HepG2 (cell line): Measurements from ENCODE around the gene OR52E2. TPM values are rescaled to one million over a fixed set of nuclear protein-coding genes. Genes with fewer than 3 reads are reported as not detected.

Experiments used
- ATAC-seq: fragments of 200-7000 bp; cut with Tn5 transposase; 3 replicates; pipeline ENCODE4 v1.9.1; 2020; ENCODE audit warnings: mild to moderate bottlenecking, moderate library complexity
- BruUV-seq: library from RNA; stranded (reverse); fragments of 400-500 nt; replicated peaks from 2 replicates; lab custom pipeline; 2021; lab: Mats Ljungman, UMichigan
- CTCF ChIA-PET: fragments of 300-600 bp; formaldehyde crosslinking; extraction: SDS; loops from one replicate; lab custom pipeline; 2021; ENCODE audit warnings: low total read pairs, inconsistent platforms, low intra/inter-chr PET ratio; lab: Yijun Ruan, JAX
- POLR2A ChIA-PET: fragments of 350-600 bp; sonication (Branson Sonifier 250); formaldehyde crosslinking; loops from one replicate; lab custom pipeline; 2020; ENCODE audit warnings: antibody characterized with exemption, inconsistent platforms; lab: Yijun Ruan, JAX
- DNase-seq: peaks from one replicate; pipeline ENCODE4 v3.0.0-alpha.2; 2015; ENCODE audit warnings: low spot score
- FAIRE-seq: peaks from 3 replicates; lab custom pipeline; 2011; peaks lifted over from hg19 to GRCh38; lab: Jason Lieb, UNC
- H2AFZ ChIP-seq: one replicate; pipeline ENCODE4 v1.6.1; 2011; ENCODE audit warnings: low read length, inconsistent platforms
- H3K27ac ChIP-seq: fragments of 300-600 bp; 3 replicates; pipeline ENCODE4 v1.8.0; 2011; ENCODE audit warnings: mixed run types, mild to moderate bottlenecking, mixed read lengths, low read length, inconsistent platforms; ENCODE audit not compliant: insufficient read depth; ENCODE audit errors: extremely low read length
- H3K27me3 ChIP-seq, 2 experiments: fragments of 200-600 bp in 1 of 2; 2 replicates in 1 of 2; 3 replicates in 1 of 2; pipeline versions ENCODE4 v1.6.0 to v1.8.0; 2011; ENCODE audit warnings: low read length in 2 of 2, mild to moderate bottlenecking in 2 of 2, moderate library complexity in 2 of 2, inconsistent platforms in 1 of 2; ENCODE audit not compliant: insufficient read depth in 2 of 2, control insufficient read depth in 1 of 2
- H3K36me3 ChIP-seq, 2 experiments: fragments of 200-600 bp in 1 of 2; replicated peaks in 1 of 2; 2 replicates in 1 of 2; 3 replicates in 1 of 2; pipeline versions ENCODE4 v1.5.1 to v1.8.0; 2011; ENCODE audit warnings: low read length in 2 of 2, inconsistent platforms in 1 of 2; ENCODE audit not compliant: insufficient read depth in 2 of 2, control insufficient read depth in 1 of 2
- H3K4me1 ChIP-seq: 2 replicates; pipeline ENCODE4 v1.5.1; 2012; ENCODE audit warnings: low read length, inconsistent platforms; ENCODE audit not compliant: insufficient read depth
- H3K4me2 ChIP-seq: 2 replicates; pipeline ENCODE4 v1.6.0; 2011; ENCODE audit warnings: low read depth, low read length, inconsistent platforms
- H3K4me3 ChIP-seq, 3 experiments: fragments of 200-600 bp in 1 of 3; sonication (generic), shearing (Covaris generic) in 1 of 3; replicated peaks in 1 of 3; 2 replicates each; pipeline ENCODE4 v1.5.1; 2011 to 2016; ENCODE audit warnings: low read length in 3 of 3, inconsistent platforms in 2 of 3, low read depth in 2 of 3, mild to moderate bottlenecking in 2 of 3, control low read depth in 1 of 3, mixed read lengths in 1 of 3; ENCODE audit not compliant: insufficient read depth in 1 of 3
- H3K79me2 ChIP-seq: one replicate; pipeline ENCODE4 v1.6.1; 2011; ENCODE audit warnings: low read length, inconsistent platforms; ENCODE audit not compliant: insufficient read depth
- H3K9ac ChIP-seq: 2 replicates; pipeline ENCODE4 v1.6.0; 2011; ENCODE audit warnings: mild to moderate bottlenecking, low read depth, low read length, inconsistent platforms; ENCODE audit not compliant: insufficient read depth
- H3K9me3 ChIP-seq: 2 replicates; pipeline ENCODE4 v1.5.1; 2012; ENCODE audit warnings: mild to moderate bottlenecking, low read length
- H4K20me1 ChIP-seq: 2 replicates; pipeline ENCODE4 v1.6.0; 2011; ENCODE audit warnings: inconsistent platforms, mild to moderate bottlenecking, low read length, moderate library complexity; ENCODE audit not compliant: insufficient read depth
- ARHGAP35 ChIP-seq: sonication (generic); formaldehyde crosslinking; IDR thresholded peaks from 2 replicates; pipeline ENCODE4 v1.9.0; 2022; ENCODE audit warnings: mild to moderate bottlenecking, inconsistent platforms, moderate library complexity, missing genetic modification reagents, borderline replicate concordance
- CAMTA2 ChIP-seq: sonication (generic); formaldehyde crosslinking; IDR thresholded peaks from 2 replicates; pipeline ENCODE4 v1.4.0; 2020; ENCODE audit warnings: mild to moderate bottlenecking, missing genetic modification reagents, borderline replicate concordance
- CC2D1A ChIP-seq: sonication (generic); formaldehyde crosslinking; IDR thresholded peaks from 2 replicates; pipeline ENCODE4 v1.8.1; 2023; ENCODE audit warnings: mild to moderate bottlenecking, missing genetic modification reagents
- GZF1 ChIP-seq: sonication (generic); formaldehyde crosslinking; IDR thresholded peaks from 2 replicates; pipeline ENCODE4 v1.5.1; 2020; ENCODE audit warnings: mild to moderate bottlenecking, missing genetic modification reagents
- IKZF5 ChIP-seq: IDR thresholded peaks from 2 replicates; pipeline ENCODE4 v1.6.1; 2018; ENCODE audit warnings: missing genetic modification reagents, mild to moderate bottlenecking, missing compliant biosample characterization
- KAT2B ChIP-seq: fragments of 150-350 bp; IDR thresholded peaks from 2 replicates; pipeline ENCODE4 v1.6.1; 2014; ENCODE audit warnings: low read depth, low read length, borderline replicate concordance
- KLF11 ChIP-seq: IDR thresholded peaks from 2 replicates; pipeline ENCODE4 v1.6.1; 2016; ENCODE audit warnings: missing compliant biosample characterization
- MNT ChIP-seq: fragments of 450-650 bp; IDR thresholded peaks from 2 replicates; pipeline ENCODE4 v1.6.1; 2016
- REST ChIP-seq, 2 experiments: IDR thresholded peaks; 2 replicates each; pipeline ENCODE4 v1.6.1; 2011 to 2012; ENCODE audit warnings: low read length in 2 of 2, borderline replicate concordance in 1 of 2, low read depth in 1 of 2, mild to moderate bottlenecking in 1 of 2, moderate library complexity in 1 of 2
- SNAI1 ChIP-seq: sonication (generic); formaldehyde crosslinking; IDR thresholded peaks from 2 replicates; pipeline ENCODE4 v1.5.0; 2020; ENCODE audit warnings: mild to moderate bottlenecking, missing genetic modification reagents, borderline replicate concordance
- ZFP36L1 ChIP-seq: sonication (generic); formaldehyde crosslinking; IDR thresholded peaks from 2 replicates; pipeline ENCODE4 v1.8.0; 2022; ENCODE audit warnings: mild to moderate bottlenecking, missing genetic modification reagents, moderate library complexity
- ZNF138 ChIP-seq: sonication (generic); formaldehyde crosslinking; IDR thresholded peaks from 2 replicates; pipeline ENCODE4 v1.5.0; 2020; ENCODE audit warnings: mild to moderate bottlenecking, low read depth, missing genetic modification reagents
- ZNF256 ChIP-seq: sonication (generic); formaldehyde crosslinking; conservative IDR thresholded peaks from 2 replicates; pipeline ENCODE4 v1.4.0; 2020; ENCODE audit warnings: missing genetic modification reagents
- ZNF280B ChIP-seq: sonication (generic); formaldehyde crosslinking; IDR thresholded peaks from 2 replicates; pipeline ENCODE4 v1.5.0; 2020; ENCODE audit warnings: missing genetic modification reagents, mild to moderate bottlenecking, borderline replicate concordance
- ZNF781 ChIP-seq: sonication (generic); formaldehyde crosslinking; IDR thresholded peaks from 2 replicates; pipeline ENCODE4 v1.5.1; 2020; ENCODE audit warnings: borderline replicate concordance, mild to moderate bottlenecking, missing genetic modification reagents; ENCODE audit errors: not compliant biosample characterization
- WGBS: methylation state at CpG from one replicate; pipeline ENCODE4 v1.1.6; 2017; ENCODE audit warnings: low lambda C conversion rate; 5-methylcytosine and 5-hydroxymethylcytosine counted together
- in situ Hi-C: cut with HindIII; loops from 2 replicates; pipeline ENCODE4 v1.10.0; 2017; ENCODE audit warnings: low pct_unique_long_range_greater_than_20kb; ENCODE audit not compliant: extremely low pct_ligation_motif_present
- intact Hi-C: fragments of 100-400 bp; cut with micrococcal nuclease; formaldehyde crosslinking; loops from one replicate; pipeline ENCODE4 v1.10.0; 2022; ENCODE audit not compliant: unreplicated experiment
- polyA plus RNA-seq, 8 experiments: library from polyadenylated mRNA; depleted of rRNA in 3 of 8; stranded (reverse) in 7 of 8; unstranded in 1 of 8; fragments of >200 nt; fragmentation: Illumina TruSeq in 4 of 8; extraction: Trizol in 4 of 8; gene quantifications; 2 replicates each; pipeline versions ENCODE4 v1.2.1 to v1.2.3, GENCODE V29; 2011 to 2016; ENCODE audit warnings: low read depth in 4 of 8, missing spikeins in 1 of 8, mixed read lengths in 1 of 8; ENCODE audit not compliant: insufficient read depth in 1 of 8
- total RNA-seq, 5 experiments: library from RNA; depleted of rRNA; stranded (reverse); fragments of >200 nt; fragmentation: Illumina TruSeq; extraction: Trizol; gene quantifications; 2 replicates each; pipeline ENCODE4 v1.2.3, GENCODE V29; 2016; ENCODE audit warnings: low read depth in 1 of 5

OR52E2 gene
- total and polyA plus RNA-seq, 2 of the 13 experiments (the other 11 are each of a cell fraction or from before 2014, with no cell fraction given), result not detected

- BruUV-seq, result no TSS peak
- ChIA-PET POLR2A (no interaction called here), CTCF (no interaction called here)
- no peak overlapping the region for H3K4me3 ChIP-seq
- no peaks in the 10 kb centered on the region for H3K27me3 ChIP-seq
- H3K36me3 ChIP-seq, result no peaks in the 10 kb centered on the region
- intact Hi-C loops (no loop called here), in situ Hi-C loops (no loop called here)
- no peaks in the 10 kb centered on the region for H3K79me2 ChIP-seq
- H3K4me2 ChIP-seq, result no peak overlapping the region
- DNase-seq, result no peak
- no peaks in the 10 kb centered on the region for H4K20me1 ChIP-seq
- ATAC-seq, result no peak
- no peak overlapping the region for H2AFZ ChIP-seq
- no peak for TF ChIP-seq ZNF781
- TF ChIP-seq KAT2B, result no peak
- no peak for TF ChIP-seq GZF1 (CRISPR knock-in tag)
- no peak for TF ChIP-seq SNAI1 (CRISPR knock-in tag)
- TF ChIP-seq ZNF280B (CRISPR knock-in tag), result no peak
- TF ChIP-seq REST (IDR thresholded peaks at IDR 0.05; ENCODE audit: borderline replicate concordance in 1 of 2, low read depth in 1 of 2, low read length in 2 of 2), result no peak
- TF ChIP-seq ZNF256 (CRISPR knock-in tag), result no peak
- TF ChIP-seq MNT, result no peak
- no peak for TF ChIP-seq ARHGAP35 (CRISPR knock-in tag)
- no peak for TF ChIP-seq KLF11 (CRISPR knock-in tag)
- TF ChIP-seq ZFP36L1 (CRISPR knock-in tag), result no peak
- no peak for TF ChIP-seq CAMTA2 (CRISPR knock-in tag)
- TF ChIP-seq CC2D1A, result no peak
- no peak for TF ChIP-seq IKZF5 (CRISPR knock-in tag)
- TF ChIP-seq ZNF138 (CRISPR knock-in tag), result no peak
- H3K4me1 ChIP-seq, result no peaks in the 10 kb centered on the region
- H3K9ac ChIP-seq, result no peak overlapping the region
- 0% methylated on average over 2 of the region's 2 CpGs for WGBS
- FAIRE-seq, result no peak
- H3K9me3 ChIP-seq, result no peaks in the 10 kb centered on the region
- no peak overlapping the region for H3K27ac ChIP-seq
Observed at GRCh38 chr11:5043380-5043779, 16.0 kb downstream of the OR52E2 start.
